ENCODE measurements around the gene WWTR1.
A peak's percentile ranks its signal among the peaks of the same experiment; 100 is the strongest.

Gene WWTR1

DNA sequence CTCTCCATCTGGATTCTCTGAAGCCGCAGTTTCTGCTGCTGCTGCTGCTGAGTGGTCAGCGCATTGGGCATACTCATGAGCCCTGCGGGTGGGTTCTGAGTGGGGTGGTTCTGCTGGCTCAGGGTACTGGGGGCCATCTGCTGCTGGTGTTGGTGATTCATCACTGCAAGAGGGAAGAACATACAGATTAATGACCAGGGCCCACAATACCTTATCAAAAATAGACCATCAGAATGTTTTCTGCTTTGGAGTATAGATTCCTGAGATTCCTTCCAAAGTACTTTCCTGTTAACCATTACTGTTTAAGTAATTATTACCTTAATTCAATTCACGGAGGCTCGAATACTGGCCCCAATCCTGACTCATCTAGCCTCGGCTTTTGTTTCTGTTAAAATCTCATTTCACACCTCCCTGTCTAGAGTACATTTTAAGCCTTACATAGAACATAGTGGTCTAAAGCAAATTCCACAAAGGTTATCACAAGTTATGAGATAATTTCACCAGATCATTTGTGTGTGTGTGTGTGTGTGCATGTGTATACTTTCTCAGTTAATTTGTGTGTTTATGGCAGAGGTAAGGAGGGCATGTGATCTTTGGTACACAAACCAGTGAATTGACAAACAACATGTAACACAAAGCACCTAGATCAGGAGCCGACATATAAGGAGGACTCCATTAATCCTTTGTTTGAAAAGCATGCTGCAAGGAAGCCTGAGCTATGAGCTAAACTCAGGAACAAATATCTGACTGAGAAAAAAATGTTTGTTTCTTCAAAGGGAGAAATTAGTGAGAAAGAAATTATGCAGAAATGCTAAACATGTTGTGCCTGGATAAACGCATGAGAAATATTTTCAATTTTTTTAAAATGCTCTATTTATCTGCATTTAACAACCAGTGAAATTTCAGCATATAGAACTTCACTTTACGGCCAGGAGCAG is 115.2 kb downstream of the WWTR1 start:
- H3K9me3 Mint-ChIP-seq = no peaks in the 10 kb centered on the region
- H3K27me3 Mint-ChIP-seq = peaks cover 8 to 16% of the 10 kb centered on the region in 2 donors
- no peak for DNase-seq
- H3K36me3 Mint-ChIP-seq = no peaks in the 10 kb centered on the region
- no peak overlapping the region for H3K27ac Mint-ChIP-seq
- H3K4me3 Mint-ChIP-seq = no peak overlapping the region
- no peak for ATAC-seq (replicated peaks)
- no peaks in the 10 kb centered on the region for H3K4me1 Mint-ChIP-seq

DNA sequence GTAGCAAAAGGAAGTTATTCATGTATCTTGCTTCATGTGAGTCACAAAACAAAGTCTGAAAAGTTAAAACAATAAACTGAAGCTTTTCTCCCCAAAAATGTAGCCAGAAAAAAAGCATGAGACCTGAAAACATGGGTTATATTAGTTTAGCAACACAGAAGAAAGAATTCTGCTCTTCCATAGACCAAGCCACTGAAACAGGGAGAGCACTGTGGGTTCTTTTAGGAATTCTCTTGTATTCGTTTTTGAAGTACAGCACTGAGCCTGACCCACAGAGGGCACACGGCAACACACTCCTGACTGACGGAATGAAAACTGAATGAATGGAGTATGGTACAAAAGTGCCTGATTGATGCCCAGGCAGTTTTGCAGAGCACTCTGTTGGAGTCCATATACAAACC is 116.7 kb downstream of the WWTR1 start:
- Mint-ChIP-seq H3K36me3 (no peaks in the 10 kb centered on the region), H3K4me3 (no peak overlapping the region), H3K4me1 (no peaks in the 10 kb centered on the region), H3K27me3 (peaks cover 4 to 10% of the 10 kb centered on the region in 2 donors), H3K9me3 (no peaks in the 10 kb centered on the region), H3K27ac (no peak overlapping the region)
- ATAC-seq (replicated peaks) (no peak), DNase-seq (no peak)

DNA sequence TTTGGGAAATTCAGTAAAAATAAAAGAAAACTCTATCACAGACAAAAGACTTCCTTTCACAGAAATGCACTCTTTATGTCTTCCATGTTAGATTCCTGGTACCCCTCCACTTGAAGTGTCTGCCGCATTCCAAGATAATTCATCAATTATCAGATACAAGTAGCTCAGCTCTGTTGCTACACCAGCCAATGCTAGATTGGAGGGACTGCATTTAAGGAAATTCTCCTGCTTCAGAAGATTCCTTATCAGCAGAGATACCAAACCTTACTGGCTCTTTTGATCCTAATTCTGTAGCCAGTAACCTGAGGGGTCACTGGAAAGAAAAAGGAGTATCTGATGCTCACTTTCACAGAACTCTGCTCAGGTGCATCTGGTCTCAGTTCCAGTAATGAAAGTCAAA is 119.5 kb downstream of the WWTR1 start:
- H3K27me3 Mint-ChIP-seq = peaks cover 4% of the 10 kb centered on the region in 2 donors
- no peaks in the 10 kb centered on the region for H3K9me3 Mint-ChIP-seq
- H3K4me1 Mint-ChIP-seq = no peaks in the 10 kb centered on the region
- no peak overlapping the region for H3K27ac Mint-ChIP-seq
- ATAC-seq (replicated peaks) = no peak
- H3K36me3 Mint-ChIP-seq = no peaks in the 10 kb centered on the region
- no peak overlapping the region for H3K4me3 Mint-ChIP-seq
- DNase-seq = no peak

GRCh38 chr3:149536429-149536828 is 121.4 kb downstream of the WWTR1 start:
- Mint-ChIP-seq H3K4me3 (no peak overlapping the region), H3K27me3 (peaks cover 0 to 4% of the 10 kb centered on the region in 2 donors), H3K9me3 (no peaks in the 10 kb centered on the region), H3K4me1 (peaks cover 4 to 9% of the 10 kb centered on the region in 2 donors), H3K36me3 (no peaks in the 10 kb centered on the region), H3K27ac (no peak overlapping the region)
- ATAC-seq (replicated peaks) = no peak
- no peak for DNase-seq

DNA sequence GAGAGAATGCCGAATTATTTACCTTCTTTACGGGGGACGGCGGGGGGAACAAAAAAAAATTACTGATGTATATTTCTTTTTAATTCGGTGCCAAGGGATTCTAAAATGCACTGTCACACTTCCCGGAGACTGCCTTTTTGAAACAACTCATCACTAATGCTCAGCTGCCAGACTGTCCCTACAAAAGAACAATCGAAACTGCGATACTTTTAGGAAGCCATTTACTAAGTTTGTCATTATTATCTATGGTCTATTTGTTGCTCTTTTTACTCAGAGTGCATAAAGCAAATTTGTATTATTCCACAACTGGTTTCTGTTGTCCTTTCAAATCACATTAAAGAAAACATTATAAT is 122.5 kb downstream of the WWTR1 start:
- Mint-ChIP-seq H3K27ac (no peak overlapping the region), H3K9me3 (no peaks in the 10 kb centered on the region), H3K4me1 (peaks cover 5 to 9% of the 10 kb centered on the region in 2 donors), H3K36me3 (no peaks in the 10 kb centered on the region), H3K27me3 (peaks cover 0 to 4% of the 10 kb centered on the region in 2 donors), H3K4me3 (no peak overlapping the region)
- no peak for DNase-seq
- ATAC-seq (replicated peaks) = no peak

DNA sequence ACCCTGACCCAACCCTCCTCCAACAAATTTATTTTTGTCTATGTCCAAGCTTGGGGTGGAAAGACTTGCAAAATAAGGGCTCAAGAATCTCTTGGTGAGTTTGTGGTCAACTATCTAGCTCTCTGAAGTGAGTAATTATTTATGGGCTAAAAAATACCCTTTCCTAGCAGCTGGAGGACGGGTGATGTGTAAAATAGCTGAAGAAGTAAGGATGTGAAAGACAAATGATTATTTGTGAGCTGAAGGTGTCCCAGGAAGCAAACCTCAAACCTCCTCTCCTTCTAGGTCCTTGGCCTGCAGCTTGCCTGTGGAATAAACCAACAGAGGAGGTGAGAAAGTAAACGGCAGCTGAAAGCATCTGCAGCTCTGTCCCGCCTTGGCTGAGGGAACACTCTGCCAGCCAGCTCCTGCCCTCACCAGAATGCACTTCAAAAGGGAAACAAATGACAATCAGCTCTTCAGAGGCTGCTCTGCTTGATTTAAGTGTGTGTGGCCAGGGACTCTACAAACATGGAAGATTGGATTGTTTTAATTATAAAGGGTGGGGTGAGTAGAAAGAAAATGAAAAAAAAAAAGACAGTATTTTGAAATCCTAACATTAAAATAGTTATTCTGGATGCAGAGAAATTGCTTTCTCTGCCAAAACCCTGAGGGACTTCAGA is 123.0 kb downstream of the WWTR1 start:
- H3K27me3 Mint-ChIP-seq = no peaks in the 10 kb centered on the region

DNA sequence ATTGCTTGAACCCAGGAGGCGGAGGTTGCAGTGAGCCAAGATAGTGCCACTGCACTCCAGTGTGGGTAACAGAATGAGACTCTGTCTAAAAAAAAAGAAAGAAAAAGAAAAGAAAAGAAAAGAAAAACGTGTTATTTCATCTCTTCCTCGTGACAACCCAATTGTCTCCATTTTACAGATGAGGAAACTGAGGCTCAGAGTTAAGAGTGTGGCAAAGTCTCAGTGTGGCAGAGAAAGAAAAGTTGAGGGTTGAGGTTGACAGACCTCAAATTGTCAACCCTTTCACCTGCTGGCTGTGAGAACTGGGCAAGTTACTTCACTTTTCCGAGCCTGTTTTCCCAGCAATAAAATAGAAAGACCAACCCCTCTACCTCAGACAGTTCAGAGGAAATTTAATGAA is 123.7 kb downstream of the WWTR1 start:
- Mint-ChIP-seq H3K4me3 (no peak overlapping the region), H3K4me1 (peaks cover 5 to 9% of the 10 kb centered on the region in 2 donors), H3K36me3 (no peaks in the 10 kb centered on the region), H3K27ac (no peak overlapping the region), H3K9me3 (no peaks in the 10 kb centered on the region), H3K27me3 (no peaks in the 10 kb centered on the region)
- no peak for DNase-seq
- no peak for ATAC-seq (replicated peaks)

More for the DNA sequence above, 123.0 kb downstream of the WWTR1 start:
- Mint-ChIP-seq H3K9me3 (no peaks in the 10 kb centered on the region), H3K4me1 (peaks cover 5 to 9% of the 10 kb centered on the region in 2 donors), H3K4me3 (no peak overlapping the region), H3K36me3 (no peaks in the 10 kb centered on the region), H3K27ac (no peak overlapping the region)
- DNase-seq (no peak), ATAC-seq (replicated peaks) (no peak)

DNA sequence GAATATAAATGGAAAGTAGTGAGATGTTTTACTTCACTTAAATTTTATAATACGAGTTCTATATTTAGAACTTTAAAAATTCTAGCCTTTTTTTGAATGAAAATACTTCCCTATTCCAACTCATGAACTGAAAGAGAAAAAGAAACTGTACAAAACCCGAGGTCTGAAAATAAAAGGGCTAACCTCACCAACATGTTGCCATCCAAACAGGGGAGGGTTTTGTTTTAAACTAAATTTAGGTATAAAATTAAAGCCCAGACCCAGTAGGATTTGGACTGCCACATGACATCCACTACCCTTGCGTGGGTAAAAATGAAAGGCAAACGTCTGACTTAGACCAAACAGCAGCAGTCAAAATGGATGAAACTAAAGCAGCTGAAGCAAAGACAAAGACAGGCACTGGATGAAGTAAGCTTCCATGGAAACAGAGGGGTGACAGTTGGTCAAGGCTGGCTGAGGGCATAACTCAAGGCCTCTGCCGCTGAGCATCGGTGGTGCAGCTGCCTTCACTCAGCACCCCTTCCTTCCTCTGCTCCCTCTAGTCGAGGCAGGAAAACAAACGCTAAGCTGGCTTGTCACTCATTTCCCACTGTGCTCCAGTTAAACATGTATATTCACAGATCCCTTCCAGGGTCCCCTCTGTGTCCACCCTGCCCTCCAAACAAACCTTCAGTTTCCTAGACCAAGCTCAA is 125.2 kb downstream of the WWTR1 start:
- H3K4me1 Mint-ChIP-seq = peaks cover 5 to 9% of the 10 kb centered on the region in 2 donors
- no peaks in the 10 kb centered on the region for H3K9me3 Mint-ChIP-seq
- H3K27me3 Mint-ChIP-seq = no peaks in the 10 kb centered on the region
- H3K4me3 Mint-ChIP-seq = peak overlapping the region; percentile 68 to 70
- no peak for DNase-seq
- peak; percentile 54 to 76 for ATAC-seq (replicated peaks)
- no peaks in the 10 kb centered on the region for H3K36me3 Mint-ChIP-seq
- H3K27ac Mint-ChIP-seq = peak overlapping the region; percentile 69

- DNase-seq (no peak), ATAC-seq (replicated peaks) (no peak)
- Mint-ChIP-seq H3K27ac (no peak overlapping the region), H3K9me3 (no peaks in the 10 kb centered on the region), H3K4me1 (peaks cover 5 to 9% of the 10 kb centered on the region in 2 donors), H3K27me3 (peaks cover 4% of the 10 kb centered on the region in 2 donors), H3K36me3 (no peaks in the 10 kb centered on the region), H3K4me3 (no peak overlapping the region)
Observed at GRCh38 chr3:149529099-149529498, 128.7 kb downstream of the WWTR1 start.

GRCh38 chr3:149528340-149528650 is 129.5 kb downstream of the WWTR1 start:
- Mint-ChIP-seq H3K9me3 (no peaks in the 10 kb centered on the region), H3K27ac (no peak overlapping the region), H3K36me3 (no peaks in the 10 kb centered on the region), H3K4me3 (no peak overlapping the region), H3K4me1 (peaks cover 5 to 9% of the 10 kb centered on the region in 2 donors), H3K27me3 (peaks cover 4 to 11% of the 10 kb centered on the region in 2 donors)
- ATAC-seq (replicated peaks) (no peak), DNase-seq (no peak)

DNA sequence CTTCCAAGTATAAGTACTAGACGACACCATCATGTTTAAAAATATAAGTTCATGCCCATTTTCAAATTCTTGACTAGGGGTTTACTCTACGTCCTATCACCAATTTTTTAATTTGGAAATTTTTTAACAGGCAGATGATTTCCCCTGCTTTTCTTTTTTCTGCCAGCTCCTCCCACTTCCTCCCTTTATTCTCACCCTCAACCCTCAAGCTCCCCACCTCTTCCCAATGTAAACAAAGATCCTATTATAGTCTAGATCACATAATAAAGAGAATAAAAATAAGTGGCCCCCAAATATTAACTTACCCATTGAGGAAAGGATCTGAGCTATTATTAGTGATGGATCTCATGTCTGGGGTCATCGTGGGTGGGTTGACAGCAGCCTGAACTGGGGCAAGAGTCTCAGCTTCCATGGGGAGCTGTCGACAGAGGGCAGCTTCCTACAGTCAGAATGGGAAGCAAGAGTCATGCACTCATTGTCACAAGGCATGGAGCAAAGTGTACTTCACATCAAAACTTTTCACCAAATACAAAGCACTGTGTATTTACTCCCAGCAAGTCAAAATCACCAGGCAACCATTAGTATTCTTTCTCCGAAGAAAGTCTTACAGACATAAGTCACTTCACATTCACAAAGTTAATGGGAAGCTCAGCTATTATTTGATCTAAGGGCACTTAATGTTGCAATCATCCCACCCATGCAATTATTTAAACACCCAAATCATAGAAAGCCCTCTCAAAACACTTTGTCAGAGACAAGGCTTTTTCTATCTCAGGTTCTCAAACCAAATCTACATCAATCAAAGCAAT is 130.1 kb downstream of the WWTR1 start:
- Mint-ChIP-seq H3K27ac (no peak overlapping the region), H3K36me3 (no peaks in the 10 kb centered on the region), H3K9me3 (no peaks in the 10 kb centered on the region), H3K4me3 (no peak overlapping the region), H3K27me3 (peaks cover 4 to 11% of the 10 kb centered on the region in 2 donors), H3K4me1 (peaks cover 2 to 4% of the 10 kb centered on the region in 2 donors)
- DNase-seq (no peak), ATAC-seq (replicated peaks) (no peak)

GRCh38 chr3:149523512-149524299 is 134.1 kb downstream of the WWTR1 start:
- no peaks in the 10 kb centered on the region for H3K36me3 Mint-ChIP-seq
- DNase-seq (no peak), ATAC-seq (replicated peaks) (no peak)
- no peak overlapping the region for H3K27ac Mint-ChIP-seq
- peaks cover 4 to 11% of the 10 kb centered on the region in 2 donors for H3K27me3 Mint-ChIP-seq
- no peak overlapping the region for H3K4me3 Mint-ChIP-seq
- no peaks in the 10 kb centered on the region for H3K4me1 Mint-ChIP-seq
- no peaks in the 10 kb centered on the region for H3K9me3 Mint-ChIP-seq

DNA sequence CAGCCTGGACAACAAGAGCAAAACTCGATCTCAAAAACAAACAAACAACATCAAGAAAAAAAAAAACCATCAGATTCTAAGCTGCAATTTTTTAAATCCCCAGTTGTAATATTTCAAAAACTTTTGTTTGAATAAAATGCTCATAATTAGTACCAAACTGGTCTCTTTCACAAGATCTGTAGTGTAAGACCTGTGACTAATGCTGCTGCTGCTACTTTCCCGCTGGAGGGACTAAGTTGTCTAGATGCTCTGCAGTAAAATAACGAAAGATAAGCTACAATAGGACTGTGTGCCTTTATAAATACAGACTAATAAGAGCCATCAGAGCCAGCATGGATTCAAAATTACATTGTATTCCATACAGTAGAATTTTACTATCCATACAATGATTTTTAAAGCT is 137.9 kb downstream of the WWTR1 start:
- no peak overlapping the region for H3K27ac Mint-ChIP-seq
- no peak for DNase-seq
- no peaks in the 10 kb centered on the region for H3K36me3 Mint-ChIP-seq
- no peaks in the 10 kb centered on the region for H3K9me3 Mint-ChIP-seq
- ATAC-seq (replicated peaks) = no peak
- H3K4me3 Mint-ChIP-seq = no peak overlapping the region
- peaks cover 5 to 11% of the 10 kb centered on the region in 2 donors for H3K27me3 Mint-ChIP-seq
- no peaks in the 10 kb centered on the region for H3K4me1 Mint-ChIP-seq

All from stimulated activated naive B cell treated with anti-CD40 and anti-IgM and Interleukin-4, amounts not matched to agents 10 μg/mL and 1 μg/mL and 100 μg/mL, for 72 hours (primary cell).